DOHH2 (cell line): ENCODE data around the gene SFRP2.

Source experiments
- H3F3A ChIP-seq: fragments of 200-600 bp; sonication (generic), shearing (Covaris generic); 2 replicates; pipeline ENCODE4 v1.6.0; 2016; ENCODE audit warnings: antibody characterized with exemption, mild to moderate bottlenecking; ENCODE audit not compliant: control insufficient read depth, insufficient read depth
- H3K27ac ChIP-seq: fragments of 200-600 bp; sonication (generic); 2 replicates; pipeline ENCODE4 v1.5.1; 2014; ENCODE audit warnings: low read depth, mild to moderate bottlenecking, low read length, moderate library complexity
- H3K27me3 ChIP-seq: fragments of 200-600 bp; sonication (generic); 2 replicates; pipeline ENCODE4 v1.6.1; 2014; ENCODE audit warnings: mild to moderate bottlenecking, low read length, mixed read lengths; ENCODE audit not compliant: control insufficient read depth
- H3K36me3 ChIP-seq: fragments of 200-600 bp; sonication (generic); 2 replicates; pipeline ENCODE4 v1.6.1; 2014; ENCODE audit warnings: mild to moderate bottlenecking, low read length, moderate library complexity, mixed read lengths; ENCODE audit not compliant: control insufficient read depth
- H3K4me1 ChIP-seq: fragments of 200-600 bp; sonication (generic); 2 replicates; pipeline ENCODE4 v1.6.1; 2014; ENCODE audit warnings: mild to moderate bottlenecking, low read length, mixed read lengths; ENCODE audit not compliant: control insufficient read depth
- H3K4me2 ChIP-seq: fragments of 200-600 bp; sonication (generic); 2 replicates; pipeline ENCODE4 v1.6.0; 2014; ENCODE audit warnings: mild to moderate bottlenecking, low read length, moderate library complexity
- H3K4me3 ChIP-seq: fragments of 200-600 bp; sonication (generic); 2 replicates; pipeline ENCODE4 v1.5.1; 2014; ENCODE audit warnings: mild to moderate bottlenecking, low read length, mixed read lengths
- H3K79me2 ChIP-seq: fragments of 200-600 bp; sonication (generic); 2 replicates; pipeline ENCODE4 v1.6.1; 2014; ENCODE audit warnings: mild to moderate bottlenecking, low read length, mixed read lengths; ENCODE audit not compliant: control insufficient read depth
- H3K9me2 ChIP-seq: fragments of 200-600 bp; sonication (generic); replicated peaks from 2 replicates; pipeline ENCODE4 v1.6.1; 2014; ENCODE audit warnings: mild to moderate bottlenecking, low read length, mixed read lengths; ENCODE audit not compliant: control insufficient read depth
- H3K9me3 ChIP-seq: fragments of 200-600 bp; sonication (generic); 2 replicates; pipeline ENCODE4 v1.6.1; 2014; ENCODE audit warnings: antibody characterized with exemption, low read length, mixed read lengths; ENCODE audit not compliant: control insufficient read depth, insufficient read depth
- H4K20me1 ChIP-seq: fragments of 200-600 bp; sonication (generic); 2 replicates; pipeline ENCODE4 v1.6.0; 2014; ENCODE audit warnings: low read depth, mild to moderate bottlenecking, antibody characterized with exemption, low read length, moderate library complexity; ENCODE audit not compliant: control insufficient read depth, insufficient read depth
- CTCF ChIP-seq: fragments of 200-600 bp; sonication (generic); IDR thresholded peaks from one replicate; pipeline ENCODE4 v1.5.1; 2014; ENCODE audit warnings: antibody characterized with exemption, mild to moderate bottlenecking, low read depth, low read length; ENCODE audit not compliant: poor library complexity, severe bottlenecking
- EZH2phosphoT487 ChIP-seq: fragments of 200-600 bp; sonication (generic); IDR thresholded peaks from 2 replicates; pipeline ENCODE4 v1.6.1; 2017; ENCODE audit warnings: borderline replicate concordance, mild to moderate bottlenecking, antibody characterized with exemption, low read length, moderate library complexity, mixed read lengths

The SFRP2 gene

GRCh38 chr4:153782581-153782980, 6.3 kb downstream of the SFRP2 start:
- no peaks in the 10 kb centered on the region for H3K79me2 ChIP-seq
- H3K9me3 ChIP-seq = no peaks in the 10 kb centered on the region
- TF ChIP-seq EZH2phosphoT487 = no peak
- no peak for TF ChIP-seq CTCF
- no peaks in the 10 kb centered on the region for H4K20me1 ChIP-seq
- no peak overlapping the region for H3K4me3 ChIP-seq
- H3K4me2 ChIP-seq = no peak overlapping the region
- H3K36me3 ChIP-seq = no peaks in the 10 kb centered on the region
- H3K27me3 ChIP-seq = peaks cover 29% of the 10 kb centered on the region
- H3F3A ChIP-seq = no peaks in the 10 kb centered on the region
- no peaks in the 10 kb centered on the region for H3K9me2 ChIP-seq
- no peaks in the 10 kb centered on the region for H3K4me1 ChIP-seq
- no peak overlapping the region for H3K27ac ChIP-seq

DNA sequence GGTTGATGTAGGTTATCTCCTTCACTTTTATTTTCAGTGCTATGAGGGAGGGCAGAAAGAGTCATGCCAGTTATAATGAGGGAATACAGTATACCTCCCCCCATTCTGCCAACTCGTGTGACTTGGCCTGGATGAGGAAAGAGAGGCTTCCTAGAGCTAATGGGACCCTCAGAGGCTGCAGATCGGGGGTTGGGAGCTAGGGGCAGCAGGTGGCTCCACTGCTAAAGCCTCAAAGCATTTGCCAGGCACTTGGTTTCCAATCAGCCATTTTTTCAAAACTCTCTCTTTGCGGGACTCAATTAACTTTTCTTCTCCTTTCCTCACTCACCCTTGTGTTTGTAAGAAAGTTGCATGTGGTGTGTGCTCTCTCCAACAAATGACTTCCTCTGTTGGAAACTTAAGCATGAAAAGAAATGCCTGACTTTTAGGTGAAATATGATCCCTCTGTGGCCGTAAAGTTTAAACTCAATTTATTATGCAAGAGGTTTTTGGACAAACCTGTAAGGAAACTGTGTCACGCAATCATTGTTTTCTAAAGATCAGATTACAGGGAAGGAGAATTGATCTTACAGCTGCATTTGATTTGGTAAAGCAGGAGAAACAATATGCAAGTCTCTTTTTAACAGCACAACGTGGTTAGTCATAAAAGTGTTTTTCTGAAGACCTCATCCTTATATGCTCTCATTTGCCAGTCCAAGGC, 7.0 kb downstream of the SFRP2 start:
- no peak overlapping the region for H3K4me2 ChIP-seq
- H3K9me3 ChIP-seq = no peaks in the 10 kb centered on the region
- no peaks in the 10 kb centered on the region for H3K36me3 ChIP-seq
- no peak overlapping the region for H3K4me3 ChIP-seq
- H3K4me1 ChIP-seq = no peaks in the 10 kb centered on the region
- no peaks in the 10 kb centered on the region for H3K9me2 ChIP-seq
- no peaks in the 10 kb centered on the region for H4K20me1 ChIP-seq
- H3K27me3 ChIP-seq = peaks cover 23% of the 10 kb centered on the region
- TF ChIP-seq EZH2phosphoT487 (no peak), CTCF (no peak)
- no peaks in the 10 kb centered on the region for H3F3A ChIP-seq
- no peak overlapping the region for H3K27ac ChIP-seq
- no peaks in the 10 kb centered on the region for H3K79me2 ChIP-seq

DNA sequence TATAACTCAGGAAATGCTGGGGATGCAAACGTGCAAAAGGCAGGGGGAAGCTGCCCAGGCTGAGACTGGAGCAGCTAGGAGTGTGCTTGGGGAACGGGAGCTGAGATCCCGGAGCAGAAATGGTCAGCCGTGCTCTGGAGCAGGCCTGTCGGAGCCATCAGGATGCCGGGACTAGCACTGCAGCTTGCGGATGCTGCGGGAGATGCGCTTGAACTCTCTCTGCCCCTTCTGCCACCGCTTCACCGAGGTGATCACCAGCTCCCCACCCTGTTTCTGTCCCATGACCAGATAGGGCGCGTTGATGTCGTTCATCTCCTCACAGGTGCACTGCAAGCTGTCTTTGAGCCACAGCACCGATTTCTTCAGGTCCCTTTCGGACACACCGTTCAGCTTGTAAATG, 7.6 kb downstream of the SFRP2 start:
- no peaks in the 10 kb centered on the region for H3K9me3 ChIP-seq
- H4K20me1 ChIP-seq = no peaks in the 10 kb centered on the region
- H3K4me1 ChIP-seq = no peaks in the 10 kb centered on the region
- no peak for TF ChIP-seq EZH2phosphoT487
- no peak for TF ChIP-seq CTCF
- H3K4me3 ChIP-seq = no peak overlapping the region
- H3K36me3 ChIP-seq = no peaks in the 10 kb centered on the region
- H3K27ac ChIP-seq = no peak overlapping the region
- no peaks in the 10 kb centered on the region for H3F3A ChIP-seq
- no peak overlapping the region for H3K4me2 ChIP-seq
- peaks cover 20% of the 10 kb centered on the region for H3K27me3 ChIP-seq
- H3K79me2 ChIP-seq = no peaks in the 10 kb centered on the region
- H3K9me2 ChIP-seq = no peaks in the 10 kb centered on the region
